Non-pigmented ciliary epithelial cell (primary cell): ENCODE measurements around the gene EEFSEC.

Experiments
- DNase-seq: peaks from one replicate; pipeline ENCODE4 v3.0.0-alpha.2; 2010; ENCODE audit warnings: low read depth

The EEFSEC gene

GRCh38 chr3:128273109-128273840 lies 120.0 kb downstream of the EEFSEC start:
- DNase-seq, result no peak

GRCh38 chr3:128273841-128274573 lies 120.7 kb downstream of the EEFSEC start:
- DNase-seq, result no peak

- peak; percentile 91 for DNase-seq
Observed at GRCh38 chr3:128274837-128275236, 121.6 kb downstream of the EEFSEC start.

GRCh38 chr3:128275316-128276145 lies 122.2 kb downstream of the EEFSEC start:
- DNase-seq, result no peak

GRCh38 chr3:128276146-128276435 lies 122.8 kb downstream of the EEFSEC start:
- no peak for DNase-seq

GRCh38 chr3:128276577-128277183 lies 123.4 kb downstream of the EEFSEC start:
- no peak for DNase-seq

- no peak for DNase-seq
Observed at GRCh38 chr3:128277378-128278069, 124.2 kb downstream of the EEFSEC start.

GRCh38 chr3:128278130-128278529 lies 124.8 kb downstream of the EEFSEC start:
- DNase-seq, result no peak

- peak; percentile 42 for DNase-seq
Observed at GRCh38 chr3:128278761-128279600, 125.7 kb downstream of the EEFSEC start.

GRCh38 chr3:128279601-128279880 lies 126.3 kb downstream of the EEFSEC start:
- no peak for DNase-seq

GRCh38 chr3:128280481-128281052 lies 127.3 kb downstream of the EEFSEC start:
- DNase-seq, result no peak

- DNase-seq, result no peak
Observed at GRCh38 chr3:128281056-128281455, 127.8 kb downstream of the EEFSEC start.

GRCh38 chr3:128281461-128282367 lies 128.4 kb downstream of the EEFSEC start:
- DNase-seq, result no peak

- no peak for DNase-seq
Observed at GRCh38 chr3:128282380-128283196, 129.3 kb downstream of the EEFSEC start.

- no peak for DNase-seq
Observed at GRCh38 chr3:128283421-128283820, 130.1 kb downstream of the EEFSEC start.

GRCh38 chr3:128285042-128285966 lies 132.0 kb downstream of the EEFSEC start:
- DNase-seq, result no peak

GRCh38 chr3:128285967-128286321 lies 132.7 kb downstream of the EEFSEC start:
- no peak for DNase-seq

- no peak for DNase-seq
Observed at GRCh38 chr3:128286691-128287090, 133.4 kb downstream of the EEFSEC start.
